Measurements from ENCODE around the gene GPR25.

GRCh38 chr1:200846398-200846797, 26.4 kb upstream of the GPR25 start:
- TF ChIP-seq CTCF (IDR thresholded peaks at IDR 0.05; ENCODE audit: low read length) = no peak
- TF ChIP-seq EZH2 (IDR thresholded peaks at IDR 0.05; ENCODE audit: borderline replicate concordance, low read length) = no peak

Measured in OCI-LY1 (cell line).